ENCODE measurements around the gene TMEM203.

Gene TMEM203

DNA sequence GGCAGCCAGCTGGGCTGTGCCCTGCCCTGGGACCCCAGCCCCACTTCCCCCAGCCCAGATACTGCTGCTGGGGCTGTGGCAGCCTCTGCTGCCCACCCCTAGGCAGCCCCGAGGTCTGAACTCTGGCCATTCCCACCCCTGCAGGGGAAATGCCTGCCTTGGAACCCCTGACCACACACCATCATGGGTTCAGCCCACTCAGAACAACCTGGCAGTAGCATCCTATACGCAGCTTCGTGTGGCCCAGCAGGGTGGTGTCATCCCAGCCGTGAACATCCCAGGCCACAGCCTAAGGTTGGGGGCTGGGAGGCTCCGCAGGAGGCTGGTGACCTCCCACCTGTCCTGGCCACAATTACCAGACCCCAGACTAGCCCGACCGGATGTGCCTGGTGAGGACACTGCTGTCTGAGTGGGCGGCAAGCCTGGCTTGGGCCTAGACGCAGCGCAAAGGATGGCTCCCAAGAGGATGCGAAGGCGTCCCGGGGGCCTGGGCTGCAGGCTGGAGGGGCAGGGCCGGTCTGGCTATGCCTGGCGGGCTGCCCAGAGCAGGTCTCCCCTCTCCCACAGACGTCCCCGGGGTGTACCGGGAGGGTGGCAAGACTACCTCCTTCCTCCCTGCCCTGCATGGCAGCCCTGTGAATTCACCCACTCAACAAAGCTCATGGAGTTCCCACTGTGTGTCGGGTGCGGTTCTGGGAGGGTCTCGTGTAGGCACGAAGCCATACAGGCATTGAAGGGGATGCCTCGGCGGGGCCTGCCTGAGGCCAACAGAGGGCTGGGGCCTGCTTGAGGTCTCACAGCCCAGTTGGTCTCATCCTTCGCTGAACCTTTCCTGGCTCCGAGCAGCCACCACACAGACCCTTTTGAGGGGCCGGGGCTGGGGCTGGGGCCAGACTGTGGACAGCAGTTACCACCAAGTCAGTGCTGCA, 23.8 kb upstream of the TMEM203 start:
- Mint-ChIP-seq H3K36me3 (ENCODE audit: low read depth) (no peaks in the 10 kb centered on the region), H3K9me3 (no peaks in the 10 kb centered on the region), H3K4me1 (ENCODE audit: low read depth) (peaks cover 11% of the 10 kb centered on the region), H3K27ac (no peak overlapping the region), H3K4me3 (no peak overlapping the region), H3K27me3 (peaks cover 56% of the 10 kb centered on the region)
- intact Hi-C loops (cut with micrococcal nuclease): loop anchor here (5.0 kb wide), 1 partner anchor 182 kb away; the partner anchor contains the start of gene NPDC1

DNA sequence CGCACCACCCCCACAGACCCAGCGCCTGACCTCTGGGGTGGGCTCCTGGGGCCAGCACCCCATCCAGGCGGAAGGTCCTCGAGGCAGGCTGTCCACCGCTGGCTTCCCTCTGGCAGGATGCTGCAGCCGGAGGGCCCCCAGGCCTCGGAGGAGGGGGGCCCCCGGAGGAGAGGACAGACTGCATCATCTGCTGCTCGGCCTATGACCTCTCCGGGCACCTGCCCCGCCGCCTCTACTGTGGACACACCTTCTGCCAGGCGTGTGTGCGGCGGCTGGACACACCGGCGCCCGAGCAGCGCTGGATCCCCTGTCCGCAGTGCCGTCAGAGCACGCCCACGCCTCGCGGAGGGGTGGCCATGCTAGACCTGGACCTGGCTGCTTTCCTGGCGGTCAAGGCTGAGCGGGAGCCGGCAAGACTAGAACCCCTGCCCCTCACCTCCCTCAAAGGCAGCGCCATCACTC, 23.1 kb upstream of the TMEM203 start:
- H3K27me3 Mint-ChIP-seq: peaks cover 53% of the 10 kb centered on the region
- H3K36me3 Mint-ChIP-seq (ENCODE audit: low read depth): no peaks in the 10 kb centered on the region
- no peak overlapping the region for H3K4me3 Mint-ChIP-seq
- intact Hi-C loops (cut with micrococcal nuclease): loop anchor here (5.0 kb wide), 1 partner anchor 181 kb away; the partner anchor contains the start of gene NPDC1
- H3K27ac Mint-ChIP-seq: no peak overlapping the region
- no peaks in the 10 kb centered on the region for H3K9me3 Mint-ChIP-seq
- peaks cover 11% of the 10 kb centered on the region for H3K4me1 Mint-ChIP-seq (ENCODE audit: low read depth)

DNA sequence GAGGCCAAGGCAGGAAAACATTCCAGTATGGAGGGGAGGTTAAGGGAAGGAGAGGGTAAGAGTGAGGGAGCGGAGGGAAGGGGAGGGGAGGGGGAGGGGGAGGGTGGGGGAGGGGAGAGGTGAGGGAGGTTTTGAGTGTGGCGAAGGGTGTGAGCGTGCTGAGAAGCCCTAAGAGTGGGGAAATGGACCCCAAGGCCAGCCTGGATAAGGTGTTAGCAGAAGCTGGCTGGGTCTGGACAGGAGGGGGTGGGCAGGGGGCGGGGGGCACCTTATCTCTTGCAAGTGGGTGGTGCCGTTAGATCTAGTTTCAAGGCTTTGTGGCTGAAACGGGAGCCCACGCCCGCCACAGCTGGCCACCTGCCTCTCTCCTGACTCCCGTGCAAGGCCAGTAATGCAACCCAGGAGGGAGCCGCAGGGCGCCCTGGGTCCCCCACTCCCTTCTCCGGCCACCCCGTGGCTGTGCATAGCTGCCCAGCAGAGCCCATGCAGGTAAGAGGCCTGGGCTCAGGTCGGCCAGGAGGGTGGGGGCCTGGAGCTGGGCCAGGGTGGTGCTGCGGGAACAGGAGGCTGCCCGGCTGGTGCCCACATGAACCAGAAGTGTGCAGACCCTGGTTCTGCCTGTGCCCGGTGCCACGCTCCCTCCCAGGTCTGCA, 22.5 kb upstream of the TMEM203 start:
- no peak overlapping the region for H3K27ac Mint-ChIP-seq
- H3K4me3 Mint-ChIP-seq: no peak overlapping the region
- peaks cover 13% of the 10 kb centered on the region for H3K4me1 Mint-ChIP-seq (ENCODE audit: low read depth)
- H3K9me3 Mint-ChIP-seq: no peaks in the 10 kb centered on the region
- no peaks in the 10 kb centered on the region for H3K36me3 Mint-ChIP-seq (ENCODE audit: low read depth)
- peaks cover 53% of the 10 kb centered on the region for H3K27me3 Mint-ChIP-seq
- intact Hi-C loops (cut with micrococcal nuclease): loop anchor here (2.0 to 5.0 kb wide), 2 partner anchors 109 to 181 kb away; partner anchors contain the start of gene NPDC1

GRCh38 chr9:137227054-137227852, 21.8 kb upstream of the TMEM203 start, which contains the start of gene RNF224:
TSS of gene RNF224 (plus strand) at chr9:137227502. CDS start at chr9:137228336, 834 bp downstream.
- Mint-ChIP-seq H3K4me1 (ENCODE audit: low read depth) (peaks cover 18% of the 10 kb centered on the region), H3K27ac (no peak within 1 kb of the TSS), H3K9me3 (no peaks in the 10 kb centered on the region), H3K27me3 (peaks cover 48% of the 10 kb centered on the region), H3K36me3 (ENCODE audit: low read depth) (no peaks in the 10 kb centered on the region), H3K4me3 (no peak within 1 kb of the TSS)
- intact Hi-C loops (cut with micrococcal nuclease): loop anchor here (2.0 to 5.0 kb wide), 2 partner anchors 108 to 180 kb away; partner anchors contain the start of gene NPDC1

GRCh38 chr9:137226338-137227053, 21.0 kb upstream of the TMEM203 start:
- H3K4me1 Mint-ChIP-seq (ENCODE audit: low read depth): peaks cover 18% of the 10 kb centered on the region

GRCh38 chr9:137225699-137226331, 20.4 kb upstream of the TMEM203 start:
- no peaks in the 10 kb centered on the region for H3K36me3 Mint-ChIP-seq (ENCODE audit: low read depth)
- H3K27ac Mint-ChIP-seq: no peak overlapping the region
- peaks cover 43% of the 10 kb centered on the region for H3K27me3 Mint-ChIP-seq
- intact Hi-C loops (cut with micrococcal nuclease): loop anchor here (2.0 to 5.0 kb wide), 2 partner anchors 107 to 179 kb away; partner anchors contain the start of gene NPDC1
- H3K4me3 Mint-ChIP-seq: no peak overlapping the region
- H3K4me1 Mint-ChIP-seq (ENCODE audit: low read depth): peaks cover 20% of the 10 kb centered on the region
- no peaks in the 10 kb centered on the region for H3K9me3 Mint-ChIP-seq

More at GRCh38 chr9:137226338-137227053, 21.0 kb upstream of the TMEM203 start:
- H3K27ac Mint-ChIP-seq: no peak overlapping the region
- H3K27me3 Mint-ChIP-seq: peaks cover 43% of the 10 kb centered on the region
- no peaks in the 10 kb centered on the region for H3K9me3 Mint-ChIP-seq
- no peak overlapping the region for H3K4me3 Mint-ChIP-seq
- intact Hi-C loops (cut with micrococcal nuclease): loop anchor here (2.0 to 5.0 kb wide), 2 partner anchors 108 to 179 kb away; partner anchors contain the start of gene NPDC1
- H3K36me3 Mint-ChIP-seq (ENCODE audit: low read depth): no peaks in the 10 kb centered on the region

GRCh38 chr9:137224830-137225694, 19.6 kb upstream of the TMEM203 start, which contains the start of gene CYSRT1:
TSS of gene CYSRT1 (plus strand) at chr9:137225174. CDS start at chr9:137225622, 448 bp downstream.
- Mint-ChIP-seq H3K27me3 (peaks cover 45% of the 10 kb centered on the region), H3K27ac (peak within 1 kb of the TSS; percentile 87), H3K9me3 (no peaks in the 10 kb centered on the region), H3K4me1 (ENCODE audit: low read depth) (peaks cover 23% of the 10 kb centered on the region), H3K36me3 (ENCODE audit: low read depth) (no peaks in the 10 kb centered on the region), H3K4me3 (peak within 1 kb of the TSS; percentile 86)
- intact Hi-C loops (cut with micrococcal nuclease): loop anchor here (5.0 kb wide), 2 partner anchors 38 to 178 kb away; partner anchors contain the start of genes ANAPC2, NPDC1 and SSNA1

DNA sequence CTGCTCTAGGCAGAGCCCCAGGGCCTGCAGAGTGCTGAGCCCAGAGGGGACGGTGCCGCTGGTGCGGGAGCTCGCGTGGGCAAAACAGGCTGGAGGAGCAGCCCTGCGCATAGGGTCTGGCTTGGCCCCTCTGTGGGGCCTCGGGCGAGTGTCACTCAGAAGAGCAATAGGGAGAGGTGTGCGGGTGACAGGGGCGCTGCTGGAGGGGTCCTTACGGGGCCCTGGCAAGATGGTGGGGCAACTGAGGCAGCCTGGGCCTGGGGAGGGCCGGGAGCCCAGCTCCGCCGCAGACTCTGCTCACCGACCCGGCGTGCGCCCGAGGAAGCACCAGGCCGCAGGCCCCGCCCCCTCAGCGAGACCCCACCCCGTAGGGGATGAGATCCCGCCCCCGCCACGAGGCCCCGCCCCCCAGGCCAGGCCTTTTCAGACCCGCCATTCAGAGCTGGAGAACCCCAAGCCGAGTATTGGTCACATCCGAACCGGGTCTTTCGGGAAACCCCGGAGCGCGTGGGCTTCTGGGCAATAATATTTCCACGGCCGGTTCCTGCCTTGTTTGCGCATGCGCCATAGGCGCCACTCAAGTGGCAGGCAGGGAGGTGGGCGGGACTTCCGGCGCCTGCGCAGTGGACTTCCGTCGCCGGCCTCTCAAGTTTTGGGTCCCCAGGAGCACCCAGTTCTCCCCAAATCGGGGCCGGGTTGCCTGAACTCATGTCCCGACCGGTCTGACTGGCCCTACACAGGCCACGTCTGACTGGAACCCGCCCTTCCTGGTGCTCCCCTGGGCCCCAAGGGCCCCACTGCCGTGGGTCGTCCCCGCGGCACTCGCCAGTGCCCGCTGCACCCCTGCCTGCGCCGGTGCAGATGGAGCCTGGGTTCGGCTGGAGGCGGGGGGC, 17.9 kb upstream of the TMEM203 start:
- intact Hi-C loops (cut with micrococcal nuclease): loop anchor here (2.0 to 5.0 kb wide), 2 partner anchors 19 to 36 kb away; partner anchors contain the start of genes ANAPC2, NDOR1, SSNA1 and TMEM203

DNA sequence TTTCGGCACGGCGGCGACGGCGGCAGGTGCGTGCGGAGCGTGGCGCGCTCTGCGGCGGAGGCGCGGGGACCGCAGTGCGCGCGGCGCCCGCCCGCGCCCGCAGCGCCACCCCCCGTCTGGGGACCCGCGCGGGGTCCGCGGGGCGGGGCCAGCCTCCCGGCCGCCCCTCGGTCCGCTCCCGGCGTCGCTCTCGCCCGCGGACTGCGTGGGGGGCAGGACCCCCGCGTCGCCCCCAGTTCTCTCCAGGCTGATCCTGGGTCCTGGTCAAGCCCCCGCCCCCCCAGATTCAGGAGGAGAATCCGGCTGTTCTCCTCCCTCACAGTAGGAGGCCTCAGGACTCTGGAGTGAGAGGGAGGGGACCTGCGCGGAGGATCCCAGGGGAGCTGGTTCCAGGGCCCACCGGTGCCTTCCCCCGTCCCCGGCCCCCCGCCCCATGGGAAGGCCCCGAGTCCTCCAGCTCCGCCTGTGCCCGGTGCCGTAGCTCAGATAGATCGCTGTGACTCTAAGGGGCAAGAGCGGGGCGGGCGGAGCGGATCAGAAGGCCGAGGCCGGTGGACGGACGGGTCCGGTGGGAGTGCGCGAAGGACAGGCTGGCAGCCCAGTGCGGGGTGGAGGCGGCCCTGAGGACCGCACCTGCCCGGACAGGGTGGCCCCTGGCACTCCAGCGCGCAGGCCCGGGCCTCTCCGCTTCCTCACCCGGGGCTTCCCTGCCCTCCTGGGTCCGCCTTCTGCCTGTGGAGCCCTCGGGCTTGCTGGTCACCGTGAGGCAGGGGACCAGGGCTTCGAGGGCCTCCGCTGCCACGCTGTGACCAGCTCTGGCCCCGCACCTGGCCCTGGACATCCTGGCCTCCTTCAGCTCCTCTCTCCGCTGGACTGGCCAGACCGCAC, 17.0 kb upstream of the TMEM203 start, which contains the start of gene RNF208:
RNF208 (minus strand) TSS at position 51 of the 888 bp plus-strand sequence. CDS start 1,028 bp downstream, outside the sequence.
- Mint-ChIP-seq H3K27me3 (peaks cover 27% of the 10 kb centered on the region), H3K36me3 (ENCODE audit: low read depth) (peaks cover 6% of the 10 kb centered on the region), H3K9me3 (no peaks in the 10 kb centered on the region), H3K4me1 (ENCODE audit: low read depth) (peaks cover 35% of the 10 kb centered on the region), H3K27ac (peak within 1 kb of the TSS; percentile 87), H3K4me3 (peak within 1 kb of the TSS; percentile 86)
- intact Hi-C loops (cut with micrococcal nuclease): loop anchor here (2.0 to 5.0 kb wide), 2 partner anchors 18 to 35 kb away; partner anchors contain the start of genes ANAPC2, NDOR1, SSNA1 and TMEM203

More for the DNA sequence above, 17.9 kb upstream of the TMEM203 start:
- peak overlapping the region; percentile 86 for H3K4me3 Mint-ChIP-seq
- H3K27me3 Mint-ChIP-seq: peaks cover 32% of the 10 kb centered on the region
- H3K9me3 Mint-ChIP-seq: no peaks in the 10 kb centered on the region
- H3K36me3 Mint-ChIP-seq (ENCODE audit: low read depth): no peaks in the 10 kb centered on the region
- H3K4me1 Mint-ChIP-seq (ENCODE audit: low read depth): peaks cover 31% of the 10 kb centered on the region
- H3K27ac Mint-ChIP-seq: peak overlapping the region; percentile 87

Data from dendritic cell treated with granulocyte-macrophage colony-stimulating factor and Interleukin-4, amounts not matched to agents 40 ng/mL and 50 ng/mL, for 4 days (primary cell).